Urinary bladder (tissue), 4 donors: ENCODE results near the gene RPP25. TPM values are rescaled to one million over a fixed set of nuclear protein-coding genes. Genes with fewer than 3 reads are reported as not detected.
A peak's percentile ranks its signal among the peaks of the same experiment; 100 is the strongest.
"Not testable (repeated sequence)": the region's sequence is repeated elsewhere in the genome, so short reads cannot be mapped to it uniquely, and the experiment has no call there.

Experiments
- DNase-seq: peaks from one replicate; pipeline ENCODE4 v3.0.0-alpha.2; 2015; ENCODE audit errors: extremely low spot score
- H3K27ac ChIP-seq: one replicate; pipeline ENCODE4 v1.5.1; 2013; ENCODE audit warnings: low read depth, mild to moderate bottlenecking, moderate library complexity
- H3K36me3 ChIP-seq: one replicate; pipeline ENCODE4 v1.6.1; 2013; ENCODE audit warnings: mild to moderate bottlenecking, moderate library complexity; ENCODE audit not compliant: insufficient read depth
- H3K4me1 ChIP-seq: one replicate; pipeline ENCODE4 v1.6.1; 2013; ENCODE audit warnings: mild to moderate bottlenecking, moderate library complexity; ENCODE audit not compliant: insufficient read depth
- H3K4me3 ChIP-seq: one replicate; pipeline ENCODE4 v1.5.1; 2013; ENCODE audit warnings: low read depth, low read length
- WGBS: extraction: QIAGEN DNeasy Blood & Tissue Kit; methylation state at CpG from one replicate; pipeline ENCODE4 v1.1.7; 2013; 5-methylcytosine and 5-hydroxymethylcytosine counted together
- polyA plus RNA-seq: library from polyadenylated mRNA; stranded (reverse); fragments of 200-250 nt; gene quantifications from one replicate; pipeline ENCODE4 v1.2.3, GENCODE V29; 2013
- small RNA-seq: library from RNA; depleted of rRNA; stranded (forward); fragments of <200 nt; gene quantifications from one replicate; pipeline ENCODE3, GENCODE V24; 2014
- total RNA-seq: library from RNA; depleted of rRNA; stranded (reverse); fragments of >200 nt; gene quantifications from one replicate; pipeline ENCODE4 v1.2.3, GENCODE V29; 2014
- donor health status: healthy with polysubstance abuse.
- donor health status: healthy.

RPP25 gene
- total and polyA plus RNA-seq, 2 donors = 5.2 to 13.5 TPM

DNA sequence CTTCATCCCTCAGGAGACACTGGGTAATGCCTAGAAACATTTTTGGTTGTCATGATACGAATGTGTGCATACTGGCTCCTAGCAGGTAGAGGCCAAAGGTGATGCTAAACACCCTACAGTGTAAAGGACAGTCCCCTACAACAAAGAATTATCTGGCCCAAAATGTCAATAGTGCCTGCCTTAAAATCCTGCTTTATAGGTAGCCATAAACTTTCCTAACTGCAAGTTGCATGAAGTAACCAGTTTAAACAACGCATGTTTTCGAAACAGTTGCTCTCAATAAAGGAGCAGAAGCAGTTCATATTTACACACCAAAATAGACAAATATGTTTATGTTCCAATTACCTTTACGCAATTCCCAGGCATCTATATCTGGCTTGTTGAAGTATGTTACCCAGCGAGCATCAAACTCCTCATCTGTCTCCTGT is 27.8 kb downstream of the RPP25 start:
- no peaks in the 10 kb centered on the region for H3K4me1 ChIP-seq
- WGBS = 96% methylated on average over 5 of the region's 5 CpGs
- no peak overlapping the region for H3K27ac ChIP-seq
- no peak overlapping the region for H3K4me3 ChIP-seq
- no peak for DNase-seq
- no peaks in the 10 kb centered on the region for H3K36me3 ChIP-seq

DNA sequence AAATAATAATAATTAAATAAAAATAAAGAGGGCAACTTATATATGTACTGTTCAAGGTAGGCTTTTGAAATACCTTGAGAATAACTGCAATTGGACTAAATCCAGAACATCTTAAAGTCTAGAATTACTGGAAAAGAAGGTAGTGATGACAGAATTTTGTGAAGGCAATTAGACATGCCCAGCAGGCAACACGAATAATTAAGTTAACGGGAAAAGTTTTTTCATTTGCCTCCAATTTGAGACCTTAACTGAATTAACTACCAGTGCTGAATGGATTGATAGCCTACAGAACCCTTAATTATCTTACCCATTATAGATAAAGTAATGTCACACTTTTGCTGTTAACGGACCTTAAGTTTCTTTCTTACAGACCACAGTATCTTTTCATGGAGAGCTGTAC is 32.0 kb downstream of the RPP25 start:
- Histone ChIP-seq H3K4me1 (no peaks in the 10 kb centered on the region), H3K4me3 (no peak overlapping the region), H3K27ac (no peak overlapping the region), H3K36me3 (peaks cover 5% of the 10 kb centered on the region)
- 95% methylated on average over 3 of the region's 3 CpGs for WGBS
- no peak for DNase-seq

DNA sequence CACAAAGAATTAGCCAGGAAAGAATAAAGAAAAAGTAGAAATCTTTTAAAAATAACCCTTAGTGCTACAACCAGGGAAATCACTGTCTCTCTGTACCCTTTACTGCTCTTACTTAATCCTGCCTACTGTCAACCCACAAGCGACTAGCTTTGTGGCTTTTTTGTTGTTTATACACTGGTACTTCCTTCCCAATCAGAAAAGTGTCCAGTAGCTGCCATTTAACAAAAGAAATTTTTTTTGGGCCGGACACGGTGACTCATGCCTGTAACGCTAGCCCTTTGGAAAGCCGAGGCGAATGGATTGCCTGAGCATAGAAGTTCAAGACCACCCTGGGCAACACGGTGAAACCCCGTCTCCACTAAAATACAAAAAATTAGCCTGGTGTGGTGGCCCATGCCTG is 36.1 kb downstream of the RPP25 start:
- peaks cover 7% of the 10 kb centered on the region for H3K36me3 ChIP-seq
- 90% methylated on average over 8 of the region's 8 CpGs for WGBS
- no peak overlapping the region for H3K4me3 ChIP-seq
- no peak for DNase-seq
- no peak overlapping the region for H3K27ac ChIP-seq
- no peaks in the 10 kb centered on the region for H3K4me1 ChIP-seq

DNA sequence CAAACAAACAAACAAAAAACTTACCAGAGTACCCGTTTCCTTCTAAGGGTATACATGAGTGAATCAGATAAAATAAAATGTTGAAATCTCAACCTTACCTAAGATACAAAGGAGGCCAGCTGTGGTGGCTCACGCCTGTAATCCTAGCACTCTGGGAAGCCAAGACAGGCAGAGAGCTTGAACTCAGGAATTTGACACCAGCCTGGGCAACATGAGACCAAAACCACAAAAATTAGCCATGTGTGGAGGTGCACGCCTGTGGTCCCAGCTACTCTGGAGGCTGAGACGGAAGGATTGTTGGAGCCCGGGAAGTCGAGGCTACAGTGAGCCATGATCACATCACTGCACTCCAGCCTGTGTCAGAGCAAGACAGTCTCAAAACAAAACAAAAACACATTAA is 38.9 kb downstream of the RPP25 start:
- H3K36me3 ChIP-seq = peaks cover 7% of the 10 kb centered on the region
- no peak overlapping the region for H3K4me3 ChIP-seq
- WGBS = 94% methylated on average over 6 of the region's 6 CpGs
- no peaks in the 10 kb centered on the region for H3K4me1 ChIP-seq
- H3K27ac ChIP-seq = no peak overlapping the region
- DNase-seq = no peak

DNA sequence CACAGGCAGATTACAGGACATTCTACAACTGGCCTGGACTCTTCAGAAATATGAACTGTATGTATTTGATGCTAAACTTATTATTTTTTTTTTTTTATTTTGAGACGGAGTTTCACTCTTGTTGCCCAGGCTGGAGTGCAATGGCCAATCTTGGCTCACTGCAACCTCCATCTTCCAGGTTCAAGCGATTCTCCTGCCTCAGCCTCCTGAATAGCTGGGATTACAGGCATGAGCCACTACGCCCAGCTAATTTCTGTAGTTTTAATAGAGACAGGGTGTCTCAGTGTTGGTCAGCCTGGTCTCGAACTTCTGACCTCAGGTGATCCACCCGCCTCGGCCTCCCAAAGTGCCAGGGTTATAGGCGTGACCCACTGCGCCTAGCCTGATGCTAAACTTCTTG is 42.8 kb downstream of the RPP25 start:
- not testable (repeated sequence) for H3K4me3 ChIP-seq, H3K27ac ChIP-seq, H3K4me1 ChIP-seq, H3K36me3 ChIP-seq, DNase-seq
- WGBS = 93% methylated on average over 8 of the region's 8 CpGs

DNA sequence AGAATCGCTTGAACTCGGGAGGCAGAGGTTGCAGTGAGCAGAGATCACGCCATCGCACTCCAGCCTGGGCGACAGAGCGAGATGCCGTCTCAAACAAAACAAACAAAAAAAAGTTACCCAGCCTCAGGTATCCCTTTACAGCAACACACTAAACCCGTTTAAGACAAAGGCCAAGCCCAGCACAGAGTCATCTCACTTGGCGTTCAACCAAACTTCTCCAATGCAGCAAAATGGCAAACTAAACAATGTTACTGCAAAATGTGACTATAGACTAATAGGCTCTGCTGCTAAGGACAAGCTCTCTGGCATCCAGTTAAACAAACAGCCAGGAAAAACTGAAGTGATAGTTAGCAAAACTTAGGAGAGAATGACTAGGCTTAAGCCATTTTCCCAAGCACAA is 43.5 kb downstream of the RPP25 start:
- no peak for DNase-seq
- Histone ChIP-seq H3K36me3 (no peaks in the 10 kb centered on the region), H3K4me1 (no peaks in the 10 kb centered on the region), H3K4me3 (no peak overlapping the region), H3K27ac (no peak overlapping the region)
- WGBS = 86% methylated on average over 9 of the region's 9 CpGs

DNA sequence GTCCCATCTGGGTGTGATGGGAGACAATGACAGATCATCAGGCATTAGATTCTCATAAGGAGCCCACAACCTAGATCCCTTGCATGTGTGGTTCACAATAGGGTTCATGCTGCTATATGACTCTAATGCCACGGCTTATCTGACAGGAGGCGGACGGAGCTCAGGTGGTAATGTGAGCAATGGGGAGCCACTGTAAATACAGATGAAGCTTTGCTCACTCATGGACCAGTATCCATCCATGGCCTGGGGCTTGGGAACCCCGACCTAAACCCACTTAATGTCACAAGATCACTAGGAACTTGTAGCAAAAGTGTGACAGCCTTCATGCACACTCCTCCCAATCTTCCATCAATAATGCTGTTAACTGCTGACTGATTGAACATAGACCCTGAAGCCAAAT is 47.9 kb downstream of the RPP25 start:
- Histone ChIP-seq H3K36me3 (no peaks in the 10 kb centered on the region), H3K27ac (no peak overlapping the region), H3K4me1 (no peaks in the 10 kb centered on the region), H3K4me3 (no peak overlapping the region)
- WGBS = 97% methylated on average over 4 of the region's 4 CpGs
- DNase-seq = no peak

DNA sequence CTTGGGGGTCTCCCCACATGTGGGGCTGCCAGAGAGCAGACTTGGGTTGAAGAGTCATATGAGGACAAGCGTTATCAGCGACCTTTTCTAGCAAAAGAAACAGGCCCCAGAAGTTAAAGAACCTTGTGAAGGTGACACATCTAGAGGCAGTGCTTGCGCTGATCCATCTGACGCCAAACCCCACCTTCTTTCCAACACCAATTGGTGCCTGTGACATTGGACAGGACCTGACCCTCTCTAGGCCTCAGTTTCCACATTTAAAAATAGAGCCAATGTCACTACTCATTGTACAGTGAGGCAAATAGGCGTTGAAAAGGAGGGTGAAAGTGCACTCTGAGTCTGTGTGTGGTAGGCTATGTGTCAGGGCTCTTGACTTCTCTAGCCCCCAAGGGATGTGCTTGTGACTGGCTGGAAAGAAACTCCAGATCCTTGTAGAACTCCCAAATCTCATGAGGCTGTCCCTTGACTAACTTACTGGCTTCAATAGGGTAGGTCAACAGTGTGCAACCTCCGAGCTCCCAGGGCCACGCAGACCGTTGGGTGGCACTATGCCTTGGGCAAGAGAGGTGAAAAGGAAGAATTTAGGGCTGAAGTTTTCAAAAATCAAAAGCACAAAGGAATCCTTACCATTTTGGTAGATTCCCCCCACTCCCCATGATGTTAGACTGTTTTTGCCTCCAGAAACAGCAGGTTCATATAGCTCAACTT is 49.3 kb downstream of the RPP25 start:
- H3K4me1 ChIP-seq = no peaks in the 10 kb centered on the region
- WGBS = 44% methylated on average over 8 of the region's 8 CpGs

DNA sequence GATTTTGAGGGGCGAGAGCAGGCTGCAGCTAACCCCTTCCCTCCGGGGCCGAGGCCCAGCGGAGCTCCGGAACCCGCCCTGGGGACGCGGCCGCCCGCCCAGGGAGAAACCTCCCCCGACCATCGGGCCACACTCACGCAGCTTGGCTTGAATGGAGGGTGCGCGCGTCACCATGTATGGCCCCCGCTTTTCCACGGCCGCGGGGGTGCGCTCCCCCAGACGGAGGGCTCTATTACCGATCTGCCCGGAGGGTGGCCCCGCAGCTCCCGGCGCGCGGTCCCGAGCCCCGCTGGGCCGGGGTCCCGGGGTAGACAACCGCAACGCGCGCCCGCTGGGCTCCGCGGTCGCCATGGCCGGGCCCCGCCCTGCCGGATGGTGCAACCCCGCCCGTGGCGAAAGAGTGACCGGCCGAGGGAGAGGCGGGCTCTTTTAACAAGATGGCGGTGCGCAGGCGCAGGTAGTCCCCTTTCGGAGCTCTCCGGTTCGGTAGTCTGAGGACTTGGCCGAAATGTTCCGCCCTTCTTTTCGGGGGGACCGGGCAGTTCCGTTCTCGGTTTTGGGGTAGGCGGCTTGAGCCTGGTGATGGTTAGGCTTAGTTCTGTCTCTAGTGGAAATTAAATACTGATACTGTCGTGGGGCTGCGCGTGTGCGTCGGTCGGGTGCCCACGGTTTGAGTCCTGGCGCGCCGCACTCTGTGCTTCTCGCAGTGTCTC is 50.0 kb downstream of the RPP25 start, which contains the start of gene FAM219B:
Gene FAM219B (minus strand): TSS at position 402 of the 713 bp plus-strand sequence. CDS start 51 bp downstream, at position 351.
- Histone ChIP-seq H3K4me1 (no peaks in the 10 kb centered on the region), H3K27ac (peak within 1 kb of the TSS; percentile 95), H3K36me3 (no peaks in the 10 kb centered on the region), H3K4me3 (peak within 1 kb of the TSS; percentile 93)
- DNase-seq = peak; percentile 80
- WGBS = under 1% methylated on average over 74 of the region's 74 CpGs

More for the DNA sequence above, 49.3 kb downstream of the RPP25 start:
- no peaks in the 10 kb centered on the region for H3K36me3 ChIP-seq
- DNase-seq = no peak
- peak overlapping the region; percentile 93 for H3K4me3 ChIP-seq
- H3K27ac ChIP-seq = peak overlapping the region; percentile 95

DNA sequence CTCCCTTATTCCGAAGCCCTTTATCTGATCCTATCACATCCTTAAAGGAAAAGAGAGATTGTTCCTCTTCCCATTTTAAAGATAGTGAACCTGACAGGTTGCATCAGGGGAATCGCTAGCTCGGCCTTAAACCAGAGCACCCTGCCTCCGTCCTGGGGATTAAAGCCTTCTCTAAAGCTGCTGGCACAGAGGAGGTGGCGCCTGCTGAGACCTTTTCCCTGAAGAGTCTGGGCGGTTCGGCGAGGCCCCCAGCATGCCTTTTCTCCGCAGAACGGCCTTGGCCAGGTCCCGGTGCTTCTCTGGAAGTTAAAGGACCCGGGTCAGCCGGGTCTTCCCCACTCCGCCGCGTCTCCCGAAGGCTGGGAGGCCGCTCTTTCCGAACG is 50.5 kb downstream of the RPP25 start:
- H3K4me1 ChIP-seq = no peaks in the 10 kb centered on the region
- DNase-seq = no peak
- WGBS = under 1% methylated on average over 20 of the region's 20 CpGs
- no peaks in the 10 kb centered on the region for H3K36me3 ChIP-seq
- peak overlapping the region; percentile 93 for H3K4me3 ChIP-seq
- H3K27ac ChIP-seq = peak overlapping the region; percentile 95

Small RNAs within 50 kb of the gene (small RNA-seq; reads per million reads assigned to genes)
- gene RF00019 = not detected

Other genes starting within 250 kb of the RPP25 start
- 0.26 TPM for gene CYP1A1, start 231.2 kb downstream of the RPP25 start, total RNA-seq
- 7.3 TPM for gene CYP1A1, start 231.2 kb downstream of the RPP25 start, polyA plus RNA-seq
- not detected for gene CYP1A2, start 207.9 kb downstream of the RPP25 start, total RNA-seq
- not detected for gene CYP1A2, start 207.9 kb downstream of the RPP25 start, polyA plus RNA-seq
- 17.8 TPM for gene CSK, start 174.7 kb downstream of the RPP25 start, total RNA-seq
- gene CSK, start 174.7 kb downstream of the RPP25 start, polyA plus RNA-seq = 30.7 TPM
- gene LMAN1L, start 143.9 kb downstream of the RPP25 start, total RNA-seq = 0.85 TPM
- gene LMAN1L, start 143.9 kb downstream of the RPP25 start, polyA plus RNA-seq = 0.33 TPM
- gene CPLX3, start 130.1 kb downstream of the RPP25 start, total RNA-seq = not detected
- gene CPLX3, start 130.1 kb downstream of the RPP25 start, polyA plus RNA-seq = 0.22 TPM
- gene ULK3, start 113.6 kb downstream of the RPP25 start, total RNA-seq = 16.1 TPM
- gene ULK3, start 113.6 kb downstream of the RPP25 start, polyA plus RNA-seq = 25.1 TPM
- gene SCAMP2, start 83.4 kb downstream of the RPP25 start, total RNA-seq = 22.4 TPM
- 46.3 TPM for gene SCAMP2, start 83.4 kb downstream of the RPP25 start, polyA plus RNA-seq
- gene MPI, start 66.7 kb downstream of the RPP25 start, total RNA-seq = 33.6 TPM
- 37.4 TPM for gene MPI, start 66.7 kb downstream of the RPP25 start, polyA plus RNA-seq
- gene FAM219B, start 49.9 kb downstream of the RPP25 start, total RNA-seq = 52.0 TPM
- gene FAM219B, start 49.9 kb downstream of the RPP25 start, polyA plus RNA-seq = 62.3 TPM
- 43.6 TPM for gene COX5A, start 18.7 kb downstream of the RPP25 start, total RNA-seq
- 259 TPM for gene COX5A, start 18.7 kb downstream of the RPP25 start, polyA plus RNA-seq
- 6.9 TPM for gene SCAMP5, start 38.8 kb upstream of the RPP25 start, total RNA-seq
- 19.4 TPM for gene SCAMP5, start 38.8 kb upstream of the RPP25 start, polyA plus RNA-seq
- gene PPCDC, start 66.8 kb upstream of the RPP25 start, total RNA-seq = 12.8 TPM
- 13.6 TPM for gene PPCDC, start 66.8 kb upstream of the RPP25 start, polyA plus RNA-seq
- gene C15orf39, start 245.1 kb upstream of the RPP25 start, total RNA-seq = 4.3 TPM
- 26.4 TPM for gene C15orf39, start 245.1 kb upstream of the RPP25 start, polyA plus RNA-seq